Measurements from ENCODE around the gene CRADD. TPM values are rescaled to one million over a fixed set of nuclear protein-coding genes. Genes with fewer than 3 reads are reported as not detected.

The CRADD gene
- polyA plus RNA-seq, 3 donors: 10.9 to 14.6 (median 13.0) TPM

GRCh38 chr12:93807354-93807753, 130.2 kb downstream of the CRADD start:
- H3K27ac ChIP-seq (ENCODE audit: low read depth, low read length): no peak overlapping the region
- WGBS, 3 donors: 78 to 92% (median 89%) methylated on average over 2 of the region's 2 CpGs

- 89 to 92% (median 91%) methylated on average over 6 of the region's 6 CpGs for WGBS, 3 donors
Measured at GRCh38 chr12:93808169-93808899, 131.2 kb downstream of the CRADD start.

GRCh38 chr12:93812626-93813025, 135.5 kb downstream of the CRADD start:
- WGBS, 3 donors: 37 to 83% (median 49%) methylated on average over 3 of the region's 3 CpGs
- H3K27ac ChIP-seq (ENCODE audit: low read depth, low read length): no peak overlapping the region

More at GRCh38 chr12:93808169-93808899, 131.2 kb downstream of the CRADD start:
- H3K27ac ChIP-seq (ENCODE audit: low read depth, low read length): no peak overlapping the region

- WGBS, 3 donors: 16 to 42% (median 37%) methylated on average over 3 of the region's 3 CpGs
- peak overlapping the region; percentile 91 for H3K27ac ChIP-seq (ENCODE audit: low read depth, low read length)
Measured at GRCh38 chr12:93813186-93813585, 136.0 kb downstream of the CRADD start.

GRCh38 chr12:93813972-93814821, 137.0 kb downstream of the CRADD start:
- WGBS, 3 donors: 35 to 53% (median 37%) methylated on average over 14 of the region's 14 CpGs

GRCh38 chr12:93818488-93819049, 141.4 kb downstream of the CRADD start:
- no peak overlapping the region for H3K27ac ChIP-seq (ENCODE audit: low read depth, low read length)
- 46 to 75% (median 50%) methylated on average over 9 of the region's 9 CpGs for WGBS, 3 donors

More at GRCh38 chr12:93813972-93814821, 137.0 kb downstream of the CRADD start:
- peak overlapping the region; percentile 91 for H3K27ac ChIP-seq (ENCODE audit: low read depth, low read length)

- WGBS, 3 donors: 50 to 77% (median 50%) methylated on average over 4 of the region's 4 CpGs
Measured at GRCh38 chr12:93819050-93819491, 141.9 kb downstream of the CRADD start.

GRCh38 chr12:93823616-93824391, 146.6 kb downstream of the CRADD start:
- H3K27ac ChIP-seq (ENCODE audit: low read depth, low read length): no peak overlapping the region
- 50 to 87% (median 64%) methylated on average over 8 of the region's 8 CpGs for WGBS, 3 donors

More at GRCh38 chr12:93819050-93819491, 141.9 kb downstream of the CRADD start:
- H3K27ac ChIP-seq (ENCODE audit: low read depth, low read length): no peak overlapping the region

- no peak overlapping the region for H3K27ac ChIP-seq (ENCODE audit: low read depth, low read length)
Measured at GRCh38 chr12:93824514-93825500, 147.6 kb downstream of the CRADD start.

GRCh38 chr12:93825501-93825888, 148.3 kb downstream of the CRADD start:
- WGBS, 3 donors: 57 to 91% (median 69%) methylated on average over 3 of the region's 3 CpGs
- H3K27ac ChIP-seq (ENCODE audit: low read depth, low read length): no peak overlapping the region

More at GRCh38 chr12:93824514-93825500, 147.6 kb downstream of the CRADD start:
- 75 to 83% (median 78%) methylated on average over 11 of the region's 11 CpGs for WGBS, 3 donors

- no peak overlapping the region for H3K27ac ChIP-seq (ENCODE audit: low read depth, low read length)
- 33 to 46% (median 36%) methylated on average over 6 of the region's 6 CpGs for WGBS, 3 donors
Measured at GRCh38 chr12:93825931-93826555, 148.9 kb downstream of the CRADD start.

GRCh38 chr12:93827179-93827578, 150.0 kb downstream of the CRADD start:
- peak overlapping the region; percentile 8 for H3K27ac ChIP-seq (ENCODE audit: low read depth, low read length)
- 76 to 88% (median 80%) methylated on average over 6 of the region's 6 CpGs for WGBS, 3 donors

GRCh38 chr12:93827669-93828068, 150.5 kb downstream of the CRADD start:
- H3K27ac ChIP-seq (ENCODE audit: low read depth, low read length): no peak overlapping the region

GRCh38 chr12:93829016-93829415, 151.8 kb downstream of the CRADD start:
- WGBS, 3 donors: 62 to 85% (median 76%) methylated on average over 2 of the region's 2 CpGs
- no peak overlapping the region for H3K27ac ChIP-seq (ENCODE audit: low read depth, low read length)

More at GRCh38 chr12:93827669-93828068, 150.5 kb downstream of the CRADD start:
- 94 to 98% (median 98%) methylated on average over 2 of the region's 2 CpGs for WGBS, 3 donors

GRCh38 chr12:93831374-93831773, 154.2 kb downstream of the CRADD start:
- no peak overlapping the region for H3K27ac ChIP-seq (ENCODE audit: low read depth, low read length)
- 85 to 94% (median 92%) methylated on average over 5 of the region's 5 CpGs for WGBS, 3 donors

GRCh38 chr12:93832131-93832530, 155.0 kb downstream of the CRADD start:
- WGBS, 3 donors: 77 to 92% (median 86%) methylated on average over 2 of the region's 2 CpGs
- H3K27ac ChIP-seq (ENCODE audit: low read depth, low read length): no peak overlapping the region

GRCh38 chr12:93833946-93834345, 156.8 kb downstream of the CRADD start:
- H3K27ac ChIP-seq (ENCODE audit: low read depth, low read length): no peak overlapping the region
- WGBS, 3 donors: 84 to 94% (median 93%) methylated on average over 6 of the region's 6 CpGs
